MM.1S (cell line): ENCODE data around the gene PDE11A.

Source experiments
- EZH2 ChIP-seq: fragments of 300-600 bp; sonication (generic); optimal IDR thresholded peaks from 2 replicates; pipeline ENCODE3; 2017; ENCODE audit warnings: low read depth, mild to moderate bottlenecking, antibody characterized with exemption, low read length, mixed read lengths
- EZH2phosphoT487 ChIP-seq: fragments of 300-600 bp; sonication (generic); IDR thresholded peaks from 2 replicates; pipeline ENCODE4 v1.6.1; 2018; ENCODE audit warnings: antibody characterized with exemption, low read length
- TF ChIP-seq, protein P1 (sequence below): fragments of 300-600 bp; sonication (generic); IDR thresholded peaks from 2 replicates; pipeline ENCODE4 v1.5.1; 2016; ENCODE audit warnings: antibody characterized with exemption, low read length, mixed read lengths

DNA sequence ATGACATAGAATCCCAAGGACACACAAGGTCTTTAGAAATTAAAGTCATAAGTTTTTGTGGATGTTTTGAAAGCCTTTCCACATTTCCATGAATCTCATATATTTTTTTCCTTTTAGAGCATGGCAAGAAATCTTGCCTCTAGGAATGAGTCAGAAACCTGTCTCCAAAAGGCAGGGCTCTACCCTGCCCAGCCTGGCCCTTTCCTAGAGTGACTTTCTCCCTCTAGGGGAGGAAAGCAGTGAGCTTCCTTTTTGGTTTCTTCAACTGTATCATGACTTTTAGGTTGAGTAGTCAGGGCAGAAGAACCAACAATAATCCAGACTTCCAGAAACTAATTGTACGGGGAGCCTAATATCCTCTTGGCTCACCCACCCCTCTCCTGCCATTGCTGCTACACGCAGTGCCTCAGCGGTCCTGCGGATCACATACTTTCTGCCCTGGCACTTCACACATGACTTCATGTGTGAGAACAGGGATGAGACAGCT, 379.8 kb downstream of the PDE11A start:
- TF ChIP-seq, protein P1, sequence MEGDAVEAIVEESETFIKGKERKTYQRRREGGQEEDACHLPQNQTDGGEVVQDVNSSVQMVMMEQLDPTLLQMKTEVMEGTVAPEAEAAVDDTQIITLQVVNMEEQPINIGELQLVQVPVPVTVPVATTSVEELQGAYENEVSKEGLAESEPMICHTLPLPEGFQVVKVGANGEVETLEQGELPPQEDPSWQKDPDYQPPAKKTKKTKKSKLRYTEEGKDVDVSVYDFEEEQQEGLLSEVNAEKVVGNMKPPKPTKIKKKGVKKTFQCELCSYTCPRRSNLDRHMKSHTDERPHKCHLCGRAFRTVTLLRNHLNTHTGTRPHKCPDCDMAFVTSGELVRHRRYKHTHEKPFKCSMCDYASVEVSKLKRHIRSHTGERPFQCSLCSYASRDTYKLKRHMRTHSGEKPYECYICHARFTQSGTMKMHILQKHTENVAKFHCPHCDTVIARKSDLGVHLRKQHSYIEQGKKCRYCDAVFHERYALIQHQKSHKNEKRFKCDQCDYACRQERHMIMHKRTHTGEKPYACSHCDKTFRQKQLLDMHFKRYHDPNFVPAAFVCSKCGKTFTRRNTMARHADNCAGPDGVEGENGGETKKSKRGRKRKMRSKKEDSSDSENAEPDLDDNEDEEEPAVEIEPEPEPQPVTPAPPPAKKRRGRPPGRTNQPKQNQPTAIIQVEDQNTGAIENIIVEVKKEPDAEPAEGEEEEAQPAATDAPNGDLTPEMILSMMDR = no peak
- TF ChIP-seq EZH2 (no peak), EZH2phosphoT487 (no peak)
